NCI-H2029 (cell line): ENCODE data around the gene HECTD3.
"Not testable (repeated sequence)": the region's sequence is repeated elsewhere in the genome, so short reads cannot be mapped to it uniquely, and the experiment has no call there.

Experiments used
- DNase-seq: peaks from one replicate; lab custom pipeline; 2025; lab: John Stamatoyannopoulos, UW

The HECTD3 gene

DNA sequence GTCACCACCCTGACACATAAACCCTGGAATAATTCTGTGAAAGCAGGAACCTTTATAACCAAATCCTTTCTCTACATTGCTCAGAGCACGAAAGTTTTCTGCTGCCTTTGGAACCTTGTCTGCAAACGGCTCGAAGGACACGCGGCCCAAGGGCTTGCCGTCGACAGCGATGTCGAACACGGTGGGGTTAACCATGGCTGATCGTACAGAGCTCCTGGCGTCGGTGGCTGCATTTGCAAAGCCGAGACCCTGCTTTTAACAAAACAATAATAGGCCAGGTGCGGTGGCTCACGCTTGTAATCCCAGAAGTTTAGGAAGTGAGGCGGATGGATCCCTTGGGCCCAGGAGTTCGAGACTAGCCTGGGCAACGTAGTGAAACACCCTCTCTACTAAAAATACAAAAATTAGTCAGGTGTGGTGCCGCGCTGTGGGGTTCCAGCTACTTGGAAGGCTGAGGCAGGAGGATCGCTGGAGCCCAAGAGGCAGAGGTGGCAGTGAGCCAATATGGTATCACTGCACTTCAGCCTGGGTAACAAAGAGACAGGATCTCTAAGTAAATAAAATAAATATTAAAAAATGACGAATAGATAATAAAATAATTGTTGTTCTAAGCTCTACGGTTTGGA is 22.5 kb downstream of the HECTD3 start:
- DNase-seq = peak; percentile 43

DNA sequence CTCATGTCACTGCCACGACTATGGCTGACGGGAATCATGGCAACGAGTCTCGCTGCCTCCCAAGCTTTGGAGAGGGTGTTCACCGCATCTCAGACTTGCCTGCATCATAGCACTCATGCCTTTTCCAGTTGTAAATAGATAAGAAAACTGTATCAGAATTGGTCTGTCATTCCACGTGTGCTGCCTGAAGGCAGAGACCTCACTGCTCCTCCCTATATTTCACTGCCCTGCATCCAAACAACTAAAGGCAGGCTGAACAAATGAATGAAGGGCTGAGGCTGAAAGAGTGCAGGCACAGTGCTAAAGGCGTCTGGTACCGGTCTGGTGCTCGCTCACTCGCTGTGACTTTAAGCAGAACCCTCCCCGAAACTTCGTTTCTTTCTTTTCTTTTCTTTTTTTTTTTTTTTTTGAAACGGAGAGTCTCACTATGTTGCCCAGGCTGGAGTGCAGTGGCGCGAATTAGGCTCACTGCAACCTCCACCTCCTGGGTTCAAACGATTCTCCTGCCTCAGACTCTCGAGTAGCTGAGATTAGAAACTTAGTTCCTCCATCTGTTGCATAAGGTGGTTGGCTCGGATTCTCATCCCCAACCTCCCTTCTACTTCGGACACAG is 25.3 kb downstream of the HECTD3 start:
- DNase-seq = no peak

DNA sequence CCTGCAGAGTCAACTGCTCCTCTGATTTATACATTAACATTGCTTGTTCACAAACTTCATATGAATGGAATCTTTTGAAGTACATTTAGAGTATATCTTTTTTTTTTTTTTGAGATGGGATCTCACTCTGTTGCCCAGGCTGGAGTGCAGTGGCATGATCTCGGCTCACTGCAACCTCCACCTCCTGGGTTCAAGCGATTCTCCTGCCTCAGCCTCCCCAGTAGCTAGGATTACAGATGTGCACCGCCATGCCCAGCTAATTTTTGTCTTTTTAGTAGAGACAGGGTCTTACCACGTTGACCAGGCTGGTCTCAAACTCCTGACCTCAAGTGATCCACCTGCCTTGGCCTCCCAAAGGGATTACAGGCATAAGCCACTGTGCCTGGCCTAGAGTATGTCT is 33.8 kb downstream of the HECTD3 start:
- DNase-seq = not testable (repeated sequence)

DNA sequence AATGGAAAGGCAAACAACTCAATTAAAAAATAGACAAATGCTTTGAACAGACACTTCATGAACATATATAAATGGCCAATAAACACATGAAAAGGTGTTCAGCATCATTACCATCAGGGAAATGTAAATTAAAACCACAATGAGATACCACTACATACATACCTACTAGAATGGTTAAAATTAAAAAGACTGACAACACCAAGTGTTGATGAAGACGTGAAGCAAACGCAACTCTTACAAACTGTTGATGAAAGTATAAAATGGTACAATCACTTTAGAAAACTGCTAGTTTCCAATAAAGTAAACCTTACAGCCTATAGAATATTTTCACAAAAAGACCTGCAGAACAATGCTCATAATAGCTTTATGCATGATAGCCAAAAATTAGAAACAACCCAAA is 34.9 kb downstream of the HECTD3 start:
- DNase-seq = no peak

DNA sequence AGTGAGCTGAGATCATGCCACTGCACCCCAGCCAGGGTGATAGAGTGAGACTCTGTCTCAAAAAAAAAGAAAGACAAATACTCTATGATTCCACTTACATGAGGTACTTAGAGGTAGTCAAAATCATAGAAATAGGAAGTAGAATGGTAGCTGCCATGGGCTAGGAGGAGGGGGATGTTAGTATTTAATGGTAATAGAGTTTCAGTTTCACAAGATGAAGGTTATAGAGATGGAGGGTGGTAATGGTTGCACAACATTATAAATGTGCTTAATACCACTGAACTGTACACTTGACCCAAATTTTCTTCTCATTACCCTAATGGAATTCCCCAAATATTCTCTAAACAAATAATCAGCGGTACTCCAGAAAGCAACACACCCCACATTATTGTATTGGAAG is 37.5 kb downstream of the HECTD3 start:
- DNase-seq = no peak

DNA sequence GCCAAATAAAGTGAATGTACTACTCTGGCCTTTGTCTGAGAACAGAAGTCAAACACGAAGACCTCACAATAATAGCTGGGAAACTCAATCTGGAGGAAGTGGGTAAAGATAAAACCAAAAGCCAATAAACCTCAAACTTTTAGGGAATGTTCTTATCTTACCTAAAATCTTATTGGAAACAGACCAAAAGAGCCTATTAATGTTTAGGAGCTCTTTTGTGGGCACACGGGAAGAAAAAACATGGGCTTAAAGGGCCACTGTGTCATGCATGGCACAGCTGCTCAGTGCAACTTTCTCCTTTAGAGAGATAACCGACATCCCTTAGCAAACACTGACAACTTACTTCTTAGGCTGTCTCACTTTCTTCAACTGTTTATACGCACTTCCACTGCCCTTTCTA is 40.8 kb downstream of the HECTD3 start:
- no peak for DNase-seq

DNA sequence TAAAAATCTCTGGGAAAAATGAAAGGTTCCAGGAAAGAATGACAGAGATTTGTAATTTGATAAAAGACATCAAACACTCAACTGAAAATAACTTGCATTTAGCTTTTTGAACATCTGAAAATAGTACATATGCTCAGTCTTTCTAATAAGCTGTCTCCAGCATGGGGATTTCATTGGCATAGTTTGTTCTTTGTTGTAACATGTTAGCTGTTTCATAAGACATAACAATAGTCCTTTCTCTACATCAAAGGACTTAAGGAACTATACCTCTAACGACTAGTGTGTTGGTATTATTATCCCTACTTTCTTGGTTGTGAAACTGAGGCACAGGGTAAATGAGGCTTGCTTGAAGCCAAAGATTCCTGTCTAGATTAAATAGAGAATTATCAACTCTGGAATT is 46.7 kb downstream of the HECTD3 start:
- no peak for DNase-seq

DNA sequence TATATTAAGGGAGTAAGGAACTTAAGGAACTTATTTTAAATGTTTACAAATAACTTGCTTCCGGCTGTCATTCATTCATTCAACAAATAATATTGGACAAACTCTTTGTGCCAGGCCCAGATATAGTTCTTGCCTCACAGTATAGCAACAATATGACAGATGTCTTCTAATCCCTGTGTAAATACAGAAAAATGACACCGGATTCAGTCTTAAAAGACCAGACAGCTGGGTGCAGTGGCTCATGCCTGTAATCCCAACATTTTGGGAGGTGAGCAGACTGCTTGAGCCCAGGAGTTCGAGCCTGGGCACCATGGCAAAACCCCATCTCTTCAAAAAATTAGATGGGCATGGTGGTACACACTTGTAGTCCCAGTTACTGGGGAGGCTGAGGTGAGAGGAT is 48.4 kb downstream of the HECTD3 start:
- DNase-seq = peak; percentile 86

DNA sequence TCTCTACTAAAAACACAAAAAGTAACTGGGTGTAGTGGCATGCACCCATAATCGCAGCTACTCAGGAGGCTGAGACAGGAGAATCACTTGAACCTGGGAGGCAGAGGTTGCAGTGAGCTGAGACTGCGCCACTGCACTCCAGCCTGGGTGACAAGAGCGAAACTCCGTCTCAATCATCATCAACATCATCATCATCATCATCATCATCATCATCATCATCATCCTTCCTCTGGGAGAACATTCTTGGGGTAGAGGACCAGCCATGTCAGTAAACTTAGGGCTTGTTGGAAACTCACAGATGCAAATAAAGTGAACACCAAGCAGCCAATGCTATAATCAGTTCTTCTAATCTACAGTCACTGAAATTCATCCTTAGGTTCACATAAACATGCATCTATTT is 49.1 kb downstream of the HECTD3 start:
- DNase-seq = not testable (repeated sequence)

DNA sequence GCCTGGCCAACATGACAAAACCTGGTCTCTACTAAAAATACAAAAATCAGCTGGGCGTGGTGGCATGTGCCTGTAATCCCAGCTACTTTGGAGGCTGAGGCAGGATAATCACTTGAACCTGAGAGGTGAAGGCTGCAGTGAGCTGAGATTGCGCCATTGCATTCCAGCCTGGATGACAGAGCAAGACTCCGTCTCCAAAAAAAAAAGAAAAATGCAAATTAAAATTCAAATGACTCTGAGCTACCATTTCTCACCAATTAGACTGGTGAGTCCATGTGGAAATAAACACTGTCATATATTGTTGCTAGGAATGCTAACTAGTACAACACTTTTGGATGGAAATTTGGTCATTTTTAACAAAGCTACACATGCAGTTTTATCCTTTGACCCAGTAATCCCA is 53.6 kb downstream of the HECTD3 start:
- DNase-seq = not testable (repeated sequence)

DNA sequence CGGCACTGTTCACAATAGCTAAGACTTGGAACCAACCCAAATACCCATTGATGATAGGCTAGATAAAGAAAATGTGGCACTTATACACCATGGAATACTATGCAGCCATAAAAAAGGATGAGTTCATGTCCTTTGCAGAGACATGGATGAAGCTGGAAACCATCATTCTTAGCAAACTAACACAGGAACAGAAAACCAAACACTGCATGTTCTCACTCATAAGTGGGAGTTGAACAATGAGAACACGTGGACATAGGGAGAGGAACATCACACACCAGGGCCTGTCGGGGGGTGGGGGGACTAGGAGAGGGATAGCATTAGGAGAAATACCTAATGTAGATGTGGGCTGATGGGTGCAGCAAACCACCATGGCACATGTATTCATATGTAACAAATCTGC is 55.0 kb downstream of the HECTD3 start:
- DNase-seq = not testable (repeated sequence)
